Activated naive CD4-positive, alpha-beta T cell treated with anti-CD3 and anti-CD28 coated beads, Interleukin-2, amount 10 ng/mL, durations not matched to agents 7 days and 5 days (primary cell): Measurements from ENCODE around the gene RPS6KC1.
"Not testable (repeated sequence)": the region's sequence is repeated elsewhere in the genome, so short reads cannot be mapped to it uniquely, and the experiment has no call there.

Experiments
- CTCF ChIA-PET: fragments of 350-600 bp; sonication (Branson Sonifier 250); formaldehyde crosslinking; loops from one replicate; lab custom pipeline; 2021; ENCODE audit warnings: antibody characterized with exemption; lab: Charles Lee
- DNase-seq: peaks from one replicate; pipeline ENCODE4 v3.0.0-alpha.2; 2020
- H3K27ac Mint-ChIP-seq: one replicate; pipeline ENCODE4 v1.8.0; 2021; ENCODE audit warnings: mild to moderate bottlenecking, moderate library complexity, mixed read lengths
- H3K27me3 Mint-ChIP-seq: one replicate; pipeline ENCODE4 v1.8.0; 2021; ENCODE audit warnings: mild to moderate bottlenecking, mixed read lengths
- H3K36me3 Mint-ChIP-seq: one replicate; pipeline ENCODE4 v1.8.0; 2021; ENCODE audit warnings: mixed read lengths
- H3K4me1 Mint-ChIP-seq: one replicate; pipeline ENCODE4 v1.8.0; 2021; ENCODE audit warnings: mixed read lengths
- H3K4me3 Mint-ChIP-seq: one replicate; pipeline ENCODE4 v1.8.0; 2021; ENCODE audit warnings: mild to moderate bottlenecking, moderate library complexity, mixed read lengths
- H3K9me3 Mint-ChIP-seq: one replicate; pipeline ENCODE4 v1.8.0; 2021; ENCODE audit warnings: mixed read lengths

The RPS6KC1 gene

GRCh38 chr1:213045321-213046226 is 5.5 kb upstream of the RPS6KC1 start:
- not testable (repeated sequence) for H3K9me3 Mint-ChIP-seq, H3K27ac Mint-ChIP-seq, H3K4me1 Mint-ChIP-seq, DNase-seq, H3K4me3 Mint-ChIP-seq, H3K36me3 Mint-ChIP-seq
- peaks cover 14% of the 10 kb centered on the region for H3K27me3 Mint-ChIP-seq
- CTCF ChIA-PET, result interaction anchor here (0.7 kb wide), 1 partner anchor 25 kb away, joined by 3 read pairs; no protein-coding TSS in a partner anchor

DNA sequence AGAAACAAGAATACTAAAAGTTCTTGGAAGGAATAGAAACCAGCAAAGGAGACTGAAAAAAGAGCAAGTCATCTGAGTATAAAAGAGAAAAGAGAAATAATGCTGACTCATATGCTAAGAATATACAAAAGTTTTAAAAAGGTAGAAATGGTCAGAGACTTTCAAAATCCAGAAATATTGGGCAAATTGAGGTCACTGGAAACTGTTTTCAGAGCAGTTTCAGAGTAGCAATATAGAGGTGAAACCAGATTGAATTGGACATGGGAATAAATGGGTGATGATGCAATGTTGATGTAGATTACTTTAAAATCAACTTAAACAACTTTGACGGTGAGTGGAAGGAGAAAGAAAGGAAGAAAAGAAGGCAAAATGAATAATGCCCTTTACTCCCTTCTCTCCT is 1.8 kb upstream of the RPS6KC1 start:
- peaks cover 24% of the 10 kb centered on the region for H3K4me1 Mint-ChIP-seq
- CTCF ChIA-PET, result no interaction called here
- peaks cover 12% of the 10 kb centered on the region for H3K36me3 Mint-ChIP-seq
- no peak for DNase-seq
- peaks cover 4% of the 10 kb centered on the region for H3K27me3 Mint-ChIP-seq
- H3K9me3 Mint-ChIP-seq, result peaks cover 8% of the 10 kb centered on the region
- no peak overlapping the region for H3K4me3 Mint-ChIP-seq
- H3K27ac Mint-ChIP-seq, result no peak overlapping the region

GRCh38 chr1:213050745-213051126 is 305 bp upstream of the RPS6KC1 start:
- H3K27ac Mint-ChIP-seq, result peak overlapping the region; percentile 82
- CTCF ChIA-PET, result interaction anchor here (1.3 kb wide), 1 partner anchor 20 kb away, joined by 4 read pairs; no protein-coding TSS in a partner anchor
- DNase-seq, result no peak
- peaks cover 12% of the 10 kb centered on the region for H3K36me3 Mint-ChIP-seq
- peaks cover 4% of the 10 kb centered on the region for H3K27me3 Mint-ChIP-seq
- H3K4me1 Mint-ChIP-seq, result peaks cover 24% of the 10 kb centered on the region
- H3K4me3 Mint-ChIP-seq, result peak overlapping the region; percentile 91
- peaks cover 8% of the 10 kb centered on the region for H3K9me3 Mint-ChIP-seq

GRCh38 chr1:213051881-213052202 is 801 bp downstream of the RPS6KC1 start:
- DNase-seq, result no peak
- peaks cover 24% of the 10 kb centered on the region for H3K4me1 Mint-ChIP-seq
- H3K36me3 Mint-ChIP-seq, result peaks cover 12% of the 10 kb centered on the region
- H3K4me3 Mint-ChIP-seq, result peak overlapping the region; percentile 91
- CTCF ChIA-PET, result no interaction called here
- H3K9me3 Mint-ChIP-seq, result peaks cover 8% of the 10 kb centered on the region
- peaks cover 4% of the 10 kb centered on the region for H3K27me3 Mint-ChIP-seq
- peak overlapping the region; percentile 82 for H3K27ac Mint-ChIP-seq

DNA sequence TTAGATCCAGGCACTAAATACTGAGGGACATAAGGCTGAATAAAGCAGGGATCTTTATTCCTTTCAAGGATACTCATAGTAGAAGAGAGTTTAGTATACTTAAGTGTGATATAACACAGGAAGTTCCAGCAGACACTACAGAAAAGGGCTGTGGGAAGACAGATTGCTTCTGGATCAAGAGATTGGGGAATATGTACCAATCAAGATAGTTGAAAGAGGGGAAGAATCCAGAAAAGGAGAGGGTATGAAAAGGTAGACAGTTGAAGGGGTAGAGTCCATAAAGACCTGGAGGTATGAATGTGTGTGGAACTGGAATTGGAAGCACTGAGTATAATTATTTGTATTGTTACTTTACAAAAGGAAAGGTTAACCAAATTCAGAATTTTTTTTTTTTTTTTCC is 2.4 kb downstream of the RPS6KC1 start:
- H3K4me1 Mint-ChIP-seq, result peaks cover 24% of the 10 kb centered on the region

DNA sequence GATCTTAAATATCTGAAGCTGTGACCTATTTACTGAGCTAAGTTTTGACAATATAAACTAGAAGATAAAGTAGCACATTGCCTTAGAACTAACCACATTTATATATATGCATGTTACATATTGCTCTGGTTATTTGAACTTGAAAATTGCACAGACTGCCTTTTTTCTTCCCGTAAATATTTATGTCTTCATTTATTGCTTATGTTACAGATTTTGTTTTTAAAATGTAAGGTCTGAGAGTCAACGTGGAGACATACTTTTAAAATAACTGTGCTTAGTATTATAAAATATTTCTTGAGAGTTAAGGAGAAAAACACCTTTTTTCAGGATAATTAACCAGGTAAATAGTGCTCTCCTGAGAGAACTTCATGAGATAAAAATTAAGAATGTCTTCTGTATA is 3.1 kb downstream of the RPS6KC1 start:
- Mint-ChIP-seq H3K27ac (no peak overlapping the region), H3K4me1 (peaks cover 24% of the 10 kb centered on the region), H3K36me3 (peaks cover 13% of the 10 kb centered on the region), H3K9me3 (peaks cover 8% of the 10 kb centered on the region), H3K27me3 (no peaks in the 10 kb centered on the region), H3K4me3 (no peak overlapping the region)
- no peak for DNase-seq
- CTCF ChIA-PET, result interaction anchor here (1.0 kb wide), 1 partner anchor 69 kb away, joined by 5 read pairs; no protein-coding TSS in a partner anchor

More for the DNA sequence above, 2.4 kb downstream of the RPS6KC1 start:
- H3K27me3 Mint-ChIP-seq, result peaks cover under 1% of the 10 kb centered on the region
- no peak overlapping the region for H3K27ac Mint-ChIP-seq
- H3K4me3 Mint-ChIP-seq, result no peak overlapping the region
- DNase-seq, result no peak
- peaks cover 8% of the 10 kb centered on the region for H3K9me3 Mint-ChIP-seq
- CTCF ChIA-PET, result interaction anchor here (1.0 kb wide), 1 partner anchor 70 kb away, joined by 5 read pairs; no protein-coding TSS in a partner anchor
- H3K36me3 Mint-ChIP-seq, result peaks cover 12% of the 10 kb centered on the region

DNA sequence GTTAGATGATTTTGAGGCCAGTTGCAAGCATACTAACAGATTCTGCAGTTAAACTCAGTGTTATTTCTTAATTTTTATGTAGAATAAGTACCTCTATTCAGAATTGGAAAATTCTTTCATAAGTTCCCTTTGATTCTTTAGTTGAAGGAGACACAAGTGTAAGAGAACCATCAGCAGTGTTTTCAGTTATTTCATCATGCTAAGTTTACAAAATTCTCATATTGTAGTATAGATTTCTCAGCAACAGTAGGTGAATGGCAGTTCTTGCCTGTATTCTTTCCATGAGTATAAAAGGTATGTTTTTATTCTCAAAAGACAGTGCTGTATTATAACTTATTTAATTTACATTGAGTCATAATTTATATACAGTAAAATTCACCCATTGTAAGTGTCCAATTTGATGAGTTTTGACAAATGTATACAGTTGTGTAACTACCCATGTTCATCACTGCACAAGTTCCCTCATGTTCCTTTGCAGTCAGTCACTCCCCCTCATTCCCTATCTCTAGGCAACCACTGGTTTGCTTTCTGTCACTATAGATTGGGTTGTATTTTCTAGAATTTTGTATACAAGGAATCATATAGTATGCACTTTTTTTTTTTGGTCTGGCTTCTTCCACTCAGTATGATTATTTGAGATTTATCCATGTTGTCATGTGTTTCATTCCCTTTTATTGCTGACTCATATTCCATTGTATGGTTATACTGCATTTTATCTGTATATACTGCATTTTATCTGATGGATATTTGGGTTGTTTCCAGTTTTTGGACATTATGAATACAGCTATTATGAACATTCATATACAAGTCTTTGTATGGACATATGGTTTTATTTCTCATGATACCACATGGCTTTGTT is 3.9 kb downstream of the RPS6KC1 start:
- Mint-ChIP-seq H3K27me3 (no peaks in the 10 kb centered on the region), H3K36me3 (peaks cover 14% of the 10 kb centered on the region), H3K4me1 (peaks cover 24% of the 10 kb centered on the region), H3K9me3 (peaks cover 10% of the 10 kb centered on the region), H3K4me3 (no peak overlapping the region), H3K27ac (no peak overlapping the region)
- DNase-seq, result no peak
- CTCF ChIA-PET, result interaction anchor here (2.8 kb wide), 1 partner anchor 15 kb away, joined by 10 read pairs; no protein-coding TSS in a partner anchor

- Mint-ChIP-seq H3K4me1 (peaks cover 16% of the 10 kb centered on the region), H3K27me3 (no peaks in the 10 kb centered on the region), H3K4me3 (no peak overlapping the region), H3K36me3 (peaks cover 9% of the 10 kb centered on the region), H3K9me3 (peaks cover 2% of the 10 kb centered on the region), H3K27ac (no peak overlapping the region)
- CTCF ChIA-PET, result interaction anchor here (2.8 kb wide), 1 partner anchor 14 kb away, joined by 10 read pairs; no protein-coding TSS in a partner anchor
- DNase-seq, result no peak
Observed at GRCh38 chr1:213055767-213056166, 4.7 kb downstream of the RPS6KC1 start.

DNA sequence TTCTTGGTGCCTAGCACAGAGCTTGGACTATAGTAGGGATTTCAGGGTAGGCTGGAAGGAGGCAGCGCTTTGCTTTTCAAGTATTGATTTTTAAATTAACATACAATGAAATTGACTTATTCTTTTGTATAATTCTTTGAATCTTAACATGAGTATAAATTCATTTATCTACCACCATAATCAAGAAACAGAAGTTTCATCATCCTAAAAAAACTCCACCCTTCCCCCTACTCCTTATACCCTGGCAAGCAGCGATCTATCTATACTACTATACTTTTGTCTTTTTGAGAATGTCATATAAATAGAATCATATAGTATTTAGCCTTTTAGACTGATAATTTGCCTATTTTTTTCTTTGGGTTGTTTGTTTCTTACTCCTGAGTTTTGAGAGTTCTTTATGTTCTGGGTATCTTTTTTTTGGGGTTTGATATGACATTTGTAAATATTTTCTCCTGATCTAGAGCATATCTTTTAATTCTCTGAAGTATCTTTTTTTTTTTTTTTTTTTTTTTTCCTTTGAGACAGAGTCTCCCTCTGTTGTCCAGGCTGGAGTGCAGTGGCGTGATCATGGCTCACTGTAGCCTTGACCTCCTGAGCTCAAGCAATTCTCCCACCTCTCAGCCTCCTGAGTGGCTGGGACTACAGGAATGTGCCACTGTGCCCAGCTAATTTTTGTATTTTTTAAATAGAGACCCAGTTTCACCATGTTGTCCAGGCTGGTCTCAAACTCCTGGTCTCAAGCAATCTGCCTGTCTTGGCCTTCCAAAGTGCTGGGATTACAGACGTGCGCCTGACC is 6.4 kb downstream of the RPS6KC1 start:
- Mint-ChIP-seq H3K36me3 (peaks cover 5% of the 10 kb centered on the region), H3K4me1 (peaks cover 8% of the 10 kb centered on the region), H3K27me3 (no peaks in the 10 kb centered on the region), H3K9me3 (peaks cover 1% of the 10 kb centered on the region), H3K4me3 (no peak overlapping the region), H3K27ac (no peak overlapping the region)
- CTCF ChIA-PET, result interaction anchor here (2.8 kb wide), 1 partner anchor 13 kb away, joined by 10 read pairs; no protein-coding TSS in a partner anchor
- no peak for DNase-seq

DNA sequence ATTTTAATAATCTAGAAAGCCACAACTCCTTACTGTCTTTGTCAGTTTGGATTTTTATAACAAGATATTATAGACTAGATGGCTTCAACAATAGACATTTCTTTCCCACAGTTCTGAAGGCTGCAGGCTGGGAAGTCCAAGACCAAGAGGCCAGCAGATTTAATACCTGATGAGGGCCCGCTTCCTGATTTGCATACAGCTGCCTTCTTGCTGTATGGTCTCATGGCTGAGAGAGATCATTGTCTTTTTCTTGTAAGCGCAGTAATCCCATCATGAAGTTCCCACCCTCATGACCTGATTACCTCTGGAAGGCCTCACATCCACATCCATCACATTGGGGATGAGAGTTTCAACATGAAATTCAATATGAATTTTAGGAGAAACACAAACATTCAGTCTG is 9.8 kb downstream of the RPS6KC1 start:
- Mint-ChIP-seq H3K36me3 (peaks cover 2% of the 10 kb centered on the region), H3K27ac (no peak overlapping the region), H3K4me1 (no peaks in the 10 kb centered on the region), H3K4me3 (no peak overlapping the region), H3K9me3 (peaks cover 1% of the 10 kb centered on the region), H3K27me3 (no peaks in the 10 kb centered on the region)
- CTCF ChIA-PET, result interaction anchor here (1.5 kb wide), 1 partner anchor 9 kb away, joined by 3 read pairs; no protein-coding TSS in a partner anchor
- no peak for DNase-seq

GRCh38 chr1:213061263-213061662 is 10.2 kb downstream of the RPS6KC1 start:
- no peak for DNase-seq
- CTCF ChIA-PET, result interaction anchor here (0.6 kb wide), 1 partner anchor 581 kb away, joined by 3 read pairs; no protein-coding TSS in a partner anchor
- no peaks in the 10 kb centered on the region for H3K4me1 Mint-ChIP-seq
- peaks cover 2% of the 10 kb centered on the region for H3K36me3 Mint-ChIP-seq
- H3K4me3 Mint-ChIP-seq, result no peak overlapping the region
- no peak overlapping the region for H3K27ac Mint-ChIP-seq
- H3K27me3 Mint-ChIP-seq, result no peaks in the 10 kb centered on the region
- H3K9me3 Mint-ChIP-seq, result peaks cover 1% of the 10 kb centered on the region

DNA sequence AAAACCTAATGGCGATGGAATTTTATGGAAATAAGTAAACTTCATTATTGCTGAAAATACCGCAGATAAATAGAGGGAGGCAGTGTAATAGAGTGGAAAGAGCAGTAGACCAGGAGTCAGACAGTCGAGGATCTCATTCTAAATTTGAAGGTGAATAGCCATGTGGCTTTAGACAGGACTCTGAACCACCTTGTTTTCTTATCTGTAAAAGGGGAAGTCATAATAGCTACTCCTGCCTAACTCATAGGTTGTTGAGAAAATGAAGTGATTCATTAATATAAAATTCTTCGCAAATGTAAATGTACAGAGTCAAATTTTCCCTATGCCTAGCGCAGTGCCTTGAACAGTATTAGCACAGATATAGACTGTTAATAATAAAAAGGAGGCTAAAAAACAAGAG is 14.8 kb downstream of the RPS6KC1 start:
- CTCF ChIA-PET, result no interaction called here
- Mint-ChIP-seq H3K9me3 (no peaks in the 10 kb centered on the region), H3K27me3 (no peaks in the 10 kb centered on the region), H3K4me1 (peaks cover 8% of the 10 kb centered on the region), H3K4me3 (no peak overlapping the region), H3K27ac (no peak overlapping the region), H3K36me3 (no peaks in the 10 kb centered on the region)
- DNase-seq, result no peak

GRCh38 chr1:213066363-213066762 is 15.3 kb downstream of the RPS6KC1 start:
- H3K4me3 Mint-ChIP-seq, result no peak overlapping the region
- peaks cover 2% of the 10 kb centered on the region for H3K36me3 Mint-ChIP-seq
- no peak overlapping the region for H3K27ac Mint-ChIP-seq
- no peaks in the 10 kb centered on the region for H3K27me3 Mint-ChIP-seq
- CTCF ChIA-PET, result no interaction called here
- no peak for DNase-seq
- peaks cover 12% of the 10 kb centered on the region for H3K4me1 Mint-ChIP-seq
- no peaks in the 10 kb centered on the region for H3K9me3 Mint-ChIP-seq
